ENCODE results near the gene IQCE. TPM values are rescaled to one million over a fixed set of nuclear protein-coding genes. Genes with fewer than 3 reads are reported as not detected.

Gene IQCE
- total RNA-seq, 1 experiment from 2014 or later: 44.8 TPM

GRCh38 chr7:2610898-2611297 lies 52.1 kb downstream of the IQCE start:
- in situ Hi-C loops (cut with HindIII; ENCODE audit: low pct_unique_long_range_greater_than_20kb, low sequenced_read_pairs) (no loop called here), intact Hi-C loops (cut with micrococcal nuclease; ENCODE audit: unreplicated experiment) (no loop called here)
- no peaks in the 10 kb centered on the region for H3K27me3 ChIP-seq (ENCODE audit: control insufficient read depth, insufficient read depth, low read length)
- no TSS peak for BruUV-seq (replicated peaks)
- H3K4me3 ChIP-seq (ENCODE audit: low read depth in 2 of 2, low read length in 2 of 2): no peak overlapping the region
- no peaks in the 10 kb centered on the region for H3K36me3 ChIP-seq (ENCODE audit: control insufficient read depth, insufficient read depth, low read length)
- DNase-seq (ENCODE audit: low read depth, low spot score) (no peak), ATAC-seq (0 out of 2 replicates have a peak, but pooled peaks have one; percentile 15)
- H3K27ac ChIP-seq (ENCODE audit: low read length): no peak overlapping the region
- H3K9me3 ChIP-seq (ENCODE audit: control insufficient read depth, insufficient read depth, low read depth, low read length): no peaks in the 10 kb centered on the region
- ChIA-PET POLR2A (no interaction called here), CTCF (no interaction called here)
- H3K4me1 ChIP-seq (ENCODE audit: control insufficient read depth, insufficient read depth, low read length): no peaks in the 10 kb centered on the region; the same call in 1 of the 2 replicates
- TF ChIP-seq POLR2AphosphoS5 (IDR thresholded peaks at IDR 0.05; ENCODE audit: low read depth, low read length) (no peak), SIN3A (IDR thresholded peaks at IDR 0.05; ENCODE audit: borderline replicate concordance, insufficient read depth, low read depth, low read length) (no peak), TCF7L2 (IDR thresholded peaks at IDR 0.05; ENCODE audit: low read depth, low read length) (no peak), CTCF (IDR thresholded peaks at IDR 0.05) (no peak)
- TF ChIP-seq, protein P1, sequence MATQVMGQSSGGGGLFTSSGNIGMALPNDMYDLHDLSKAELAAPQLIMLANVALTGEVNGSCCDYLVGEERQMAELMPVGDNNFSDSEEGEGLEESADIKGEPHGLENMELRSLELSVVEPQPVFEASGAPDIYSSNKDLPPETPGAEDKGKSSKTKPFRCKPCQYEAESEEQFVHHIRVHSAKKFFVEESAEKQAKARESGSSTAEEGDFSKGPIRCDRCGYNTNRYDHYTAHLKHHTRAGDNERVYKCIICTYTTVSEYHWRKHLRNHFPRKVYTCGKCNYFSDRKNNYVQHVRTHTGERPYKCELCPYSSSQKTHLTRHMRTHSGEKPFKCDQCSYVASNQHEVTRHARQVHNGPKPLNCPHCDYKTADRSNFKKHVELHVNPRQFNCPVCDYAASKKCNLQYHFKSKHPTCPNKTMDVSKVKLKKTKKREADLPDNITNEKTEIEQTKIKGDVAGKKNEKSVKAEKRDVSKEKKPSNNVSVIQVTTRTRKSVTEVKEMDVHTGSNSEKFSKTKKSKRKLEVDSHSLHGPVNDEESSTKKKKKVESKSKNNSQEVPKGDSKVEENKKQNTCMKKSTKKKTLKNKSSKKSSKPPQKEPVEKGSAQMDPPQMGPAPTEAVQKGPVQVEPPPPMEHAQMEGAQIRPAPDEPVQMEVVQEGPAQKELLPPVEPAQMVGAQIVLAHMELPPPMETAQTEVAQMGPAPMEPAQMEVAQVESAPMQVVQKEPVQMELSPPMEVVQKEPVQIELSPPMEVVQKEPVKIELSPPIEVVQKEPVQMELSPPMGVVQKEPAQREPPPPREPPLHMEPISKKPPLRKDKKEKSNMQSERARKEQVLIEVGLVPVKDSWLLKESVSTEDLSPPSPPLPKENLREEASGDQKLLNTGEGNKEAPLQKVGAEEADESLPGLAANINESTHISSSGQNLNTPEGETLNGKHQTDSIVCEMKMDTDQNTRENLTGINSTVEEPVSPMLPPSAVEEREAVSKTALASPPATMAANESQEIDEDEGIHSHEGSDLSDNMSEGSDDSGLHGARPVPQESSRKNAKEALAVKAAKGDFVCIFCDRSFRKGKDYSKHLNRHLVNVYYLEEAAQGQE (IDR thresholded peaks at IDR 0.05; ENCODE audit: insufficient read depth in 1 of 2, low read depth in 2 of 2, low read length in 1 of 2): no peak

DNA sequence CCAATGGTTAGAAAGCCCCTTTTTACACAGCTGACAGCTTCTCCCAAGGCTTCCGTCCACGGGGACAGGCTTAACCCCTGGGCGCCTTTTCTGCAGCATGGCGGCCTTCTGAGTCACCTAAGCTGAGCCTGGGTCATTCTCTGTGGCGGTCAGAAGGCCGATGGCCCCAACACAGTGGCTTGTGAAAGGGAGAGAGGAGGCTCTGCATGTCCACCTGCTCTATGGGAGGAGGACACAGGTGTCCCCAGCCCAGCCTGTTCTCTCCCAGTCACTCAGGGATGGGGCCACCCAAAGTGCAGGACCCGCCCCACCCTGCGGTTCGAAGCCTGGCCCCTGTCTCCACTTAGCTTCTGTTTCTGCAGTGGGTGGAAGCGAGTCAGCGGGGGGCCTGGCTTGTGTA lies 52.6 kb downstream of the IQCE start:
- no peak for DNase-seq (ENCODE audit: low read depth, low spot score)
- Histone ChIP-seq H3K27me3 (ENCODE audit: control insufficient read depth, insufficient read depth, low read length) (no peaks in the 10 kb centered on the region), H3K9me3 (ENCODE audit: control insufficient read depth, insufficient read depth, low read depth, low read length) (no peaks in the 10 kb centered on the region), H3K27ac (ENCODE audit: low read length) (no peak overlapping the region), H3K4me3 (ENCODE audit: low read depth in 2 of 2, low read length in 2 of 2) (no peak overlapping the region), H3K36me3 (ENCODE audit: control insufficient read depth, insufficient read depth, low read length) (no peaks in the 10 kb centered on the region), H3K4me1 (ENCODE audit: control insufficient read depth, insufficient read depth, low read length) (no peaks in the 10 kb centered on the region; the same call in 1 of the 2 replicates)
- in situ Hi-C loops (cut with HindIII; ENCODE audit: low pct_unique_long_range_greater_than_20kb, low sequenced_read_pairs) (no loop called here), intact Hi-C loops (cut with micrococcal nuclease; ENCODE audit: unreplicated experiment) (no loop called here)
- TF ChIP-seq CTCF (IDR thresholded peaks at IDR 0.05): no peak
- TF ChIP-seq SIN3A (IDR thresholded peaks at IDR 0.05; ENCODE audit: borderline replicate concordance, insufficient read depth, low read depth, low read length): no peak
- TF ChIP-seq POLR2AphosphoS5 (IDR thresholded peaks at IDR 0.05; ENCODE audit: low read depth, low read length): no peak
- no peak for TF ChIP-seq TCF7L2 (IDR thresholded peaks at IDR 0.05; ENCODE audit: low read depth, low read length)
- TF ChIP-seq, protein P1 (IDR thresholded peaks at IDR 0.05; ENCODE audit: insufficient read depth in 1 of 2, low read depth in 2 of 2, low read length in 1 of 2): no peak
- ChIA-PET CTCF (no interaction called here), POLR2A (no interaction called here)
- no peak for ATAC-seq
- BruUV-seq (replicated peaks): no TSS peak
